Glutamatergic neuron (in vitro differentiated cells): ENCODE data around the gene MAP2. TPM values are rescaled to one million over a fixed set of nuclear protein-coding genes. Genes with fewer than 3 reads are reported as not detected.
A peak's percentile ranks its signal among the peaks of the same experiment; 100 is the strongest.

Experiments used
- DNase-seq: peaks from one replicate; pipeline ENCODE4 v3.0.0; 2022
- H3K27ac Mint-ChIP-seq: one replicate; pipeline ENCODE4 v1.8.0; 2020; ENCODE audit warnings: mild to moderate bottlenecking, mixed read lengths, inconsistent platforms; ENCODE audit not compliant: unreplicated experiment
- H3K27me3 Mint-ChIP-seq: one replicate; pipeline ENCODE4 v1.8.0; 2020; ENCODE audit warnings: mild to moderate bottlenecking, moderate library complexity, mixed read lengths, inconsistent platforms; ENCODE audit not compliant: unreplicated experiment
- H3K36me3 Mint-ChIP-seq: one replicate; pipeline ENCODE4 v1.8.0; 2020; ENCODE audit warnings: mild to moderate bottlenecking, mixed read lengths, inconsistent platforms; ENCODE audit not compliant: unreplicated experiment
- H3K4me1 Mint-ChIP-seq: one replicate; pipeline ENCODE4 v1.8.0; 2020; ENCODE audit warnings: mild to moderate bottlenecking, low read depth, mixed read lengths, inconsistent platforms; ENCODE audit not compliant: unreplicated experiment
- H3K4me3 Mint-ChIP-seq: one replicate; pipeline ENCODE4 v1.8.0; 2020; ENCODE audit warnings: mild to moderate bottlenecking, mixed read lengths, inconsistent platforms; ENCODE audit not compliant: unreplicated experiment
- H3K9me3 Mint-ChIP-seq: one replicate; pipeline ENCODE4 v1.8.0; 2020; ENCODE audit warnings: mild to moderate bottlenecking, moderate library complexity, mixed read lengths, inconsistent platforms; ENCODE audit not compliant: unreplicated experiment
- CTCF ChIP-seq: fragments of 200-600 bp; sonication (generic); IDR thresholded peaks from one replicate; pipeline ENCODE4 v1.5.0; 2021; ENCODE audit not compliant: partially characterized antibody, unreplicated experiment
- total RNA-seq: library from RNA; stranded (reverse); fragmentation: NEBNext Ultra II Directional; extraction: Animal tissue kit (Norgen Biotek cat#: 25700); gene quantifications from one replicate; pipeline ENCODE4 v1.2.1, GENCODE V29; 2021; ENCODE audit not compliant: unreplicated experiment

Gene MAP2
- total RNA-seq, 1 donor from 2014 or later, result 177 TPM

- peaks cover 19% of the 10 kb centered on the region for H3K4me1 Mint-ChIP-seq
- H3K36me3 Mint-ChIP-seq, result no peaks in the 10 kb centered on the region
- H3K9me3 Mint-ChIP-seq, result no peaks in the 10 kb centered on the region
- no peak for TF ChIP-seq CTCF
- H3K27ac Mint-ChIP-seq, result no peak overlapping the region
- no peaks in the 10 kb centered on the region for H3K27me3 Mint-ChIP-seq
- no peak for DNase-seq
- H3K4me3 Mint-ChIP-seq, result no peak overlapping the region
These were observed 261.5 kb downstream of the MAP2 start for GRCh38 chr2:209685340-209685739.

- DNase-seq, result no peak
- Mint-ChIP-seq H3K4me1 (peaks cover 24% of the 10 kb centered on the region), H3K27me3 (no peaks in the 10 kb centered on the region), H3K4me3 (no peak overlapping the region), H3K36me3 (no peaks in the 10 kb centered on the region), H3K9me3 (no peaks in the 10 kb centered on the region), H3K27ac (no peak overlapping the region)
- no peak for TF ChIP-seq CTCF
These were observed 262.1 kb downstream of the MAP2 start for GRCh38 chr2:209685963-209686362.

- Mint-ChIP-seq H3K4me3 (no peak overlapping the region), H3K4me1 (peaks cover 27% of the 10 kb centered on the region), H3K9me3 (no peaks in the 10 kb centered on the region), H3K27me3 (no peaks in the 10 kb centered on the region), H3K36me3 (no peaks in the 10 kb centered on the region), H3K27ac (no peak overlapping the region)
- no peak for DNase-seq
- TF ChIP-seq CTCF, result no peak
These were observed 262.6 kb downstream of the MAP2 start for GRCh38 chr2:209686448-209686847.

GRCh38 chr2:209687323-209687969 lies 263.6 kb downstream of the MAP2 start:
- H3K4me3 Mint-ChIP-seq, result no peak overlapping the region
- no peaks in the 10 kb centered on the region for H3K9me3 Mint-ChIP-seq
- TF ChIP-seq CTCF, result no peak
- H3K27me3 Mint-ChIP-seq, result no peaks in the 10 kb centered on the region
- H3K27ac Mint-ChIP-seq, result peak overlapping the region; percentile 1
- H3K36me3 Mint-ChIP-seq, result no peaks in the 10 kb centered on the region
- no peak for DNase-seq
- H3K4me1 Mint-ChIP-seq, result peaks cover 27% of the 10 kb centered on the region

- DNase-seq, result no peak
- Mint-ChIP-seq H3K36me3 (peaks cover under 1% of the 10 kb centered on the region), H3K27ac (no peak overlapping the region), H3K27me3 (no peaks in the 10 kb centered on the region), H3K9me3 (no peaks in the 10 kb centered on the region), H3K4me3 (no peak overlapping the region), H3K4me1 (peaks cover 24% of the 10 kb centered on the region)
- no peak for TF ChIP-seq CTCF
These were observed 264.5 kb downstream of the MAP2 start for GRCh38 chr2:209688385-209688784.
